Measurements from ENCODE around the gene PSMC2. TPM values are rescaled to one million over a fixed set of nuclear protein-coding genes. Genes with fewer than 3 reads are reported as not detected.
A peak's percentile ranks its signal among the peaks of the same experiment; 100 is the strongest.

The PSMC2 gene
- total RNA-seq, 3 donors from 2014 or later (not counting 1 experiment from before 2014, with no cell fraction given) = 82.1 to 93.9 (median 88.1) TPM

DNA sequence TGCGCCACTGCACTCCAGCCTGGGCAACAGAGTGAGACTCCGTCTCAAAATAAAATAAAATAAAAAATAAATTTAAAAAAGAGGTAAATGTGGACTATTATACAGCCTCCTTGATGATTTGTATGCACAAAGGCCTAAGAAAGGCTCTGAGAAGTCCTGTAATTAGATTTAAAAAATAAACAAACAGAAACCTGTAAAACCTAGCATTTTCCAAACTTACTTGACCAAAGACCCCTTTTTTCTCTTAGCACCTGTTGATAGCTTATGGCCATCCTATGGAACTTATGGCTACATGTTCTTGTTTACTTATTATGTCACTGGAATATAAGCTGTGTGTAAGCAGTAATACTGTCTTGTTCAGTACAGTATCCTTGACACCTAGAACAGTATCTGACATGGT is 8.6 kb upstream of the PSMC2 start:
- Mint-ChIP-seq H3K4me3 (no peak overlapping the region), H3K36me3 (peaks cover 7% of the 10 kb centered on the region), H3K27me3 (ENCODE audit: low read depth in 2 of 2) (no peaks in the 10 kb centered on the region), H3K9me3 (no peaks in the 10 kb centered on the region), H3K27ac (peak overlapping the region in 1 of 2 donors; percentile 7), H3K4me1 (peaks cover 33 to 34% of the 10 kb centered on the region in 2 donors)
- H3K27ac ChIP-seq (ENCODE audit: low read length) = no peak overlapping the region
- intact Hi-C loops (cut with micrococcal nuclease) = no loop called here
- H3K9me3 ChIP-seq (ENCODE audit: control insufficient read depth, insufficient read depth, low read length) = no peaks in the 10 kb centered on the region
- ATAC-seq (no peak), DNase-seq (no peak)
- H3K4me3 ChIP-seq (ENCODE audit: low read length) = no peak overlapping the region
- WGBS (ENCODE audit: insufficient coverage) = 100% methylated on average over 1 of the region's 2 CpGs
- peaks cover 43% of the 10 kb centered on the region for H3K36me3 ChIP-seq (ENCODE audit: control insufficient read depth, insufficient read depth, low read length)
- TF ChIP-seq, protein P1, sequence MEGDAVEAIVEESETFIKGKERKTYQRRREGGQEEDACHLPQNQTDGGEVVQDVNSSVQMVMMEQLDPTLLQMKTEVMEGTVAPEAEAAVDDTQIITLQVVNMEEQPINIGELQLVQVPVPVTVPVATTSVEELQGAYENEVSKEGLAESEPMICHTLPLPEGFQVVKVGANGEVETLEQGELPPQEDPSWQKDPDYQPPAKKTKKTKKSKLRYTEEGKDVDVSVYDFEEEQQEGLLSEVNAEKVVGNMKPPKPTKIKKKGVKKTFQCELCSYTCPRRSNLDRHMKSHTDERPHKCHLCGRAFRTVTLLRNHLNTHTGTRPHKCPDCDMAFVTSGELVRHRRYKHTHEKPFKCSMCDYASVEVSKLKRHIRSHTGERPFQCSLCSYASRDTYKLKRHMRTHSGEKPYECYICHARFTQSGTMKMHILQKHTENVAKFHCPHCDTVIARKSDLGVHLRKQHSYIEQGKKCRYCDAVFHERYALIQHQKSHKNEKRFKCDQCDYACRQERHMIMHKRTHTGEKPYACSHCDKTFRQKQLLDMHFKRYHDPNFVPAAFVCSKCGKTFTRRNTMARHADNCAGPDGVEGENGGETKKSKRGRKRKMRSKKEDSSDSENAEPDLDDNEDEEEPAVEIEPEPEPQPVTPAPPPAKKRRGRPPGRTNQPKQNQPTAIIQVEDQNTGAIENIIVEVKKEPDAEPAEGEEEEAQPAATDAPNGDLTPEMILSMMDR (IDR thresholded peaks at IDR 0.05) = no peak
- H3K4me1 ChIP-seq (ENCODE audit: control insufficient read depth, insufficient read depth, low read length) = peaks cover 4% of the 10 kb centered on the region
- H3K27me3 ChIP-seq (ENCODE audit: control insufficient read depth, insufficient read depth, low read length) = no peaks in the 10 kb centered on the region

- H3K36me3 ChIP-seq (ENCODE audit: control insufficient read depth, insufficient read depth, low read length) = peaks cover 42% of the 10 kb centered on the region
- no peak for DNase-seq
- Mint-ChIP-seq H3K4me3 (no peak overlapping the region), H3K9me3 (no peaks in the 10 kb centered on the region), H3K27me3 (ENCODE audit: low read depth in 2 of 2) (no peaks in the 10 kb centered on the region), H3K4me1 (peaks cover 38 to 39% of the 10 kb centered on the region in 2 donors), H3K36me3 (peaks cover 7% of the 10 kb centered on the region), H3K27ac (no peak overlapping the region)
- TF ChIP-seq, protein P1 (IDR thresholded peaks at IDR 0.05) = no peak
- no peaks in the 10 kb centered on the region for H3K9me3 ChIP-seq (ENCODE audit: control insufficient read depth, insufficient read depth, low read length)
- no peak for ATAC-seq
- WGBS (ENCODE audit: insufficient coverage) = 93% methylated on average over 2 of the region's 2 CpGs
- H3K4me1 ChIP-seq (ENCODE audit: control insufficient read depth, insufficient read depth, low read length) = peaks cover 8% of the 10 kb centered on the region
- H3K27ac ChIP-seq (ENCODE audit: low read length) = no peak overlapping the region
- H3K4me3 ChIP-seq (ENCODE audit: low read length) = no peak overlapping the region
- no peaks in the 10 kb centered on the region for H3K27me3 ChIP-seq (ENCODE audit: control insufficient read depth, insufficient read depth, low read length)
- intact Hi-C loops (cut with micrococcal nuclease) = no loop called here
Measured at GRCh38 chr7:103341466-103341865, 6.0 kb upstream of the PSMC2 start.

- H3K4me3 Mint-ChIP-seq = peak overlapping the region; percentile 99
- peaks cover 7% of the 10 kb centered on the region for H3K36me3 Mint-ChIP-seq
- intact Hi-C loops (cut with micrococcal nuclease) = no loop called here
Measured at GRCh38 chr7:103343332-103343731, 4.1 kb upstream of the PSMC2 start.

More at GRCh38 chr7:103343332-103343731, 4.1 kb upstream of the PSMC2 start:
- ATAC-seq = no peak
- no peaks in the 10 kb centered on the region for H3K9me3 ChIP-seq (ENCODE audit: control insufficient read depth, insufficient read depth, low read length)
- peaks cover 11% of the 10 kb centered on the region for H3K4me1 ChIP-seq (ENCODE audit: control insufficient read depth, insufficient read depth, low read length)
- no peak overlapping the region for H3K27ac ChIP-seq (ENCODE audit: low read length)
- Mint-ChIP-seq H3K4me1 (peaks cover 51% of the 10 kb centered on the region in 2 donors), H3K9me3 (no peaks in the 10 kb centered on the region), H3K27ac (peak overlapping the region; percentile 94 to 96), H3K27me3 (ENCODE audit: low read depth in 2 of 2) (no peaks in the 10 kb centered on the region)
- H3K36me3 ChIP-seq (ENCODE audit: control insufficient read depth, insufficient read depth, low read length) = peaks cover 28% of the 10 kb centered on the region
- no peak for DNase-seq
- peak overlapping the region; percentile 83 for H3K4me3 ChIP-seq (ENCODE audit: low read length)
- H3K27me3 ChIP-seq (ENCODE audit: control insufficient read depth, insufficient read depth, low read length) = no peaks in the 10 kb centered on the region
- TF ChIP-seq, protein P1 (IDR thresholded peaks at IDR 0.05) = no peak

Measured in natural killer cell (primary cell).